Chondrocyte (in vitro differentiated cells): ENCODE data around the gene TRABD2A. TPM values are rescaled to one million over a fixed set of nuclear protein-coding genes. Genes with fewer than 3 reads are reported as not detected.
"Not testable (repeated sequence)": the region's sequence is repeated elsewhere in the genome, so short reads cannot be mapped to it uniquely, and the experiment has no call there.

Source experiments
- DNase-seq: peaks from one replicate; pipeline ENCODE4 v3.0.0; 2021; ENCODE audit warnings: mixed read lengths, low spot score
- H3K27ac Mint-ChIP-seq: one replicate; pipeline ENCODE4 v1.8.0; 2021; ENCODE audit warnings: mild to moderate bottlenecking, moderate library complexity, mixed read lengths; ENCODE audit not compliant: unreplicated experiment
- H3K27me3 Mint-ChIP-seq: 2 replicates; pipeline ENCODE4 v1.8.0; 2021; ENCODE audit warnings: low read depth, mixed read lengths
- H3K36me3 Mint-ChIP-seq: 2 replicates; pipeline ENCODE4 v1.8.0; 2021; ENCODE audit warnings: low read depth, mixed read lengths
- H3K4me1 Mint-ChIP-seq: 2 replicates; pipeline ENCODE4 v1.8.0; 2021; ENCODE audit warnings: low read depth, mild to moderate bottlenecking, mixed read lengths
- H3K4me3 Mint-ChIP-seq: one replicate; pipeline ENCODE4 v1.8.0; 2021; ENCODE audit warnings: mild to moderate bottlenecking, moderate library complexity, mixed read lengths; ENCODE audit not compliant: unreplicated experiment
- H3K9me3 Mint-ChIP-seq: 2 replicates; pipeline ENCODE4 v1.8.0; 2021; ENCODE audit warnings: low read depth, mixed read lengths
- CTCF ChIP-seq: fragments of 200-600 bp; sonication (generic); IDR thresholded peaks from 2 replicates; pipeline ENCODE4 v1.5.0; 2021; ENCODE audit warnings: antibody characterized with exemption, mild to moderate bottlenecking, moderate library complexity
- total RNA-seq: library from RNA; stranded (reverse); gene quantifications from 3 replicates; pipeline ENCODE4 v1.2.1, GENCODE V29; 2021

The TRABD2A gene
- total RNA-seq, 1 donor from 2014 or later, result 0.37 TPM

- Mint-ChIP-seq H3K9me3 (peaks cover 2% of the 10 kb centered on the region), H3K36me3 (peaks cover 2% of the 10 kb centered on the region), H3K27ac (no peak overlapping the region), H3K4me1 (no peaks in the 10 kb centered on the region), H3K27me3 (peaks cover 25% of the 10 kb centered on the region), H3K4me3 (no peak overlapping the region)
- DNase-seq, result no peak
- TF ChIP-seq CTCF, result no peak
Observed at GRCh38 chr2:84870306-84870705, 10.6 kb downstream of the TRABD2A start.

GRCh38 chr2:84868327-84868726 lies 12.6 kb downstream of the TRABD2A start:
- not testable (repeated sequence) for H3K27ac Mint-ChIP-seq, DNase-seq, H3K4me3 Mint-ChIP-seq, H3K9me3 Mint-ChIP-seq, H3K36me3 Mint-ChIP-seq, H3K4me1 Mint-ChIP-seq
- H3K27me3 Mint-ChIP-seq, result peaks cover 32% of the 10 kb centered on the region

DNA sequence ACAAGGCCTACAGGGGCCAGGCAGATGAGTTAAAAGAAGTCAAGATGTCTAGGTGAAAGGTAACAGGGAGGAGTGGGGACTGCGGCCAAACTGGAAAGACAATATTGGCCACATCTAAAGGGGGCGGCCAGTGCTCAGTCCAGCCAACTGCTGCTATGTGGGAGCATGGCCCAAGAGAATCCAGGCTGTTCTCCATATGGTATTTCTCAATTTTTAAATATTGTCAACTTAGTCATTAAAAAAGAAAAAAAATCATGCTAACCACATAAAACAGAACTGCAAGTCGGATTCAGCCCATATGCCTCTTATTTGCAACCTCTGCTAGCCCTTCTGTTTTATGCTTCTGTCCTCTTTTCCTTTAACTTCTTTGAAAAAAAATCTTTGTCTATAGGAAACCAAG lies 14.8 kb downstream of the TRABD2A start:
- DNase-seq, result no peak
- Mint-ChIP-seq H3K4me3 (no peak overlapping the region), H3K4me1 (no peaks in the 10 kb centered on the region), H3K36me3 (peaks cover 2% of the 10 kb centered on the region), H3K27me3 (peaks cover 38% of the 10 kb centered on the region), H3K27ac (no peak overlapping the region), H3K9me3 (peaks cover 2% of the 10 kb centered on the region)
- no peak for TF ChIP-seq CTCF

GRCh38 chr2:84865181-84865783 lies 15.6 kb downstream of the TRABD2A start:
- Mint-ChIP-seq H3K36me3 (no peaks in the 10 kb centered on the region), H3K9me3 (peaks cover 2% of the 10 kb centered on the region), H3K27ac (no peak overlapping the region), H3K27me3 (peaks cover 37% of the 10 kb centered on the region), H3K4me3 (no peak overlapping the region), H3K4me1 (no peaks in the 10 kb centered on the region)
- DNase-seq, result no peak
- peak; percentile 76 for TF ChIP-seq CTCF

GRCh38 chr2:84862006-84862405 lies 18.9 kb downstream of the TRABD2A start:
- no peak for TF ChIP-seq CTCF
- Mint-ChIP-seq H3K27me3 (peaks cover 49% of the 10 kb centered on the region), H3K4me3 (no peak overlapping the region), H3K4me1 (no peaks in the 10 kb centered on the region), H3K36me3 (no peaks in the 10 kb centered on the region), H3K9me3 (no peaks in the 10 kb centered on the region), H3K27ac (no peak overlapping the region)
- DNase-seq, result no peak

DNA sequence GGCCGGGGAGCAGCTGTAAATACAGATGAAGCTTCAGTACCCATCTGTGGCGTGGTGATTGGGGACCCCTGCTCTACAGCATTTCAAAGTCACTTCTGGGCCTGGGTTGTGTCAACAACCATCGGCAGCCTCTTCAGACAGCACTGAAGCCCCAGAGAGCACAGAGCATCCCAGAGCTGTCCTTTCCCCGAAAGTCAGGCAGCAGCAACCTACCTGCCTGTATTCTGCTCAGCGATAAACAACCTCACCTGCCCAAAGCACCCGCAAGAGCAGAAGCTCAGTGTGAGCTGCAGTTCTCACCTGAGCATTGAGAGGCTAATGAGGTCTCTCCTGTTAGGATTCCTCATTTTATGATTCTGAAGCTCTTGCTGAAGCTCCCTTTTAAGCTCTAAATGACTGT lies 19.3 kb downstream of the TRABD2A start:
- Mint-ChIP-seq H3K9me3 (no peaks in the 10 kb centered on the region), H3K36me3 (no peaks in the 10 kb centered on the region), H3K4me3 (no peak overlapping the region), H3K27me3 (peaks cover 50% of the 10 kb centered on the region), H3K4me1 (no peaks in the 10 kb centered on the region), H3K27ac (no peak overlapping the region)
- DNase-seq, result no peak
- TF ChIP-seq CTCF, result no peak
